Endothelial cell of umbilical vein (primary cell): ENCODE data around the gene CABCOCO1. TPM values are rescaled to one million over a fixed set of nuclear protein-coding genes. Genes with fewer than 3 reads are reported as not detected.

Source experiments
- BruUV-seq: library from RNA; stranded (reverse); fragments of 400-500 nt; replicated peaks from 2 replicates; lab custom pipeline; 2021; lab: Mats Ljungman, UMichigan
- CTCF ChIA-PET: fragments of 300-600, 350-600 bp; sonication (Branson Sonifier 250); formaldehyde crosslinking; loops from one replicate; lab custom pipeline; 2021; ENCODE audit warnings: antibody characterized with exemption, inconsistent platforms; lab: Charles Lee
- POLR2A ChIA-PET: fragments of 300-600, 350-600 bp; sonication (Branson Sonifier 250); formaldehyde crosslinking; loops from one replicate; lab custom pipeline; 2021; ENCODE audit warnings: antibody characterized with exemption, inconsistent platforms; lab: Charles Lee
- DNase-seq: peaks from one replicate; pipeline ENCODE4 v3.0.0-alpha.2; 2011; ENCODE audit warnings: low read depth, low spot score
- FAIRE-seq: peaks from 2 replicates; lab custom pipeline; 2011; peaks lifted over from hg19 to GRCh38; lab: Jason Lieb, UNC
- H2AFZ ChIP-seq: 2 replicates; pipeline ENCODE4 v1.6.0; 2012; ENCODE audit warnings: low read depth, low read length, control low read depth, inconsistent platforms
- H3K27ac ChIP-seq: 2 replicates; pipeline ENCODE4 v1.5.1; 2011; ENCODE audit warnings: low read depth, mild to moderate bottlenecking, control low read depth, low read length, moderate library complexity; ENCODE audit not compliant: insufficient read depth
- H3K27me3 ChIP-seq, 2 experiments: 2 replicates each; pipeline versions ENCODE4 v1.6.0 to v1.6.1; 2011; ENCODE audit warnings: low read length in 2 of 2, mixed read lengths in 1 of 2; ENCODE audit not compliant: control insufficient read depth in 2 of 2, insufficient read depth in 2 of 2
- H3K36me3 ChIP-seq, 2 experiments: 2 replicates in 1 of 2; 3 replicates in 1 of 2; pipeline ENCODE4 v1.5.1; 2011; ENCODE audit warnings: low read length in 2 of 2, mild to moderate bottlenecking in 1 of 2, moderate library complexity in 1 of 2; ENCODE audit not compliant: control insufficient read depth in 2 of 2, insufficient read depth in 2 of 2; ENCODE audit errors: extremely low read depth in 1 of 2
- H3K4me1 ChIP-seq: 3 replicates; pipeline ENCODE4 v1.5.1; 2011; ENCODE audit warnings: mild to moderate bottlenecking, low read length; ENCODE audit not compliant: control insufficient read depth, insufficient read depth; ENCODE audit errors: extremely low read depth
- H3K4me2 ChIP-seq: 2 replicates; pipeline ENCODE4 v1.6.1; 2011; ENCODE audit warnings: low read length, control low read depth, mixed read lengths; ENCODE audit not compliant: insufficient read depth
- H3K4me3 ChIP-seq, 3 experiments: fragments of 200-600 bp in 1 of 3; sonication (generic), shearing (Covaris generic) in 1 of 3; replicated peaks in 1 of 3; 2 replicates each; pipeline ENCODE4 v1.5.1; 2011 to 2016; ENCODE audit warnings: control low read depth in 3 of 3, low read length in 3 of 3, mild to moderate bottlenecking in 2 of 3, inconsistent platforms in 1 of 3, low read depth in 1 of 3, moderate library complexity in 1 of 3; ENCODE audit not compliant: insufficient read depth in 1 of 3
- H3K79me2 ChIP-seq: 2 replicates; pipeline ENCODE4 v1.6.0; 2012; ENCODE audit warnings: low read length, inconsistent platforms; ENCODE audit not compliant: control insufficient read depth, insufficient read depth
- H3K9ac ChIP-seq: replicated peaks from 2 replicates; pipeline ENCODE3; 2011; ENCODE audit warnings: low read length, control low read depth; ENCODE audit not compliant: insufficient read depth; ENCODE audit errors: extremely low read depth
- H3K9me1 ChIP-seq: replicated peaks from 3 replicates; pipeline ENCODE4 v1.6.0; 2011; ENCODE audit warnings: mild to moderate bottlenecking, low read length; ENCODE audit not compliant: control insufficient read depth, insufficient read depth; ENCODE audit errors: extremely low read depth
- H3K9me3 ChIP-seq: replicated peaks from 2 replicates; pipeline ENCODE4 v1.5.1; 2012; ENCODE audit warnings: low read length, inconsistent platforms; ENCODE audit not compliant: control insufficient read depth, insufficient read depth
- H4K20me1 ChIP-seq: replicated peaks from 2 replicates; pipeline ENCODE3; 2011; ENCODE audit warnings: mild to moderate bottlenecking, low read length; ENCODE audit not compliant: control insufficient read depth, insufficient read depth; ENCODE audit errors: extremely low read depth
- EZH2 ChIP-seq: IDR thresholded peaks from 2 replicates; pipeline ENCODE4 v1.6.1; 2012; ENCODE audit warnings: borderline replicate concordance, low read depth, mild to moderate bottlenecking, moderate library complexity, low read length, inconsistent platforms; ENCODE audit not compliant: severe bottlenecking
- FOS ChIP-seq: IDR thresholded peaks from 2 replicates; pipeline ENCODE4 v1.6.1; 2011; ENCODE audit warnings: mild to moderate bottlenecking, low read length, moderate library complexity, borderline replicate concordance; ENCODE audit not compliant: insufficient read depth
- GATA2 ChIP-seq: IDR thresholded peaks from 2 replicates; pipeline ENCODE4 v1.7.0; 2011; ENCODE audit warnings: low read depth, mild to moderate bottlenecking, moderate library complexity, mixed read lengths, low read length; ENCODE audit not compliant: insufficient read length, insufficient read depth
- JUN ChIP-seq: IDR thresholded peaks from 2 replicates; pipeline ENCODE4 v1.6.1; 2011; ENCODE audit warnings: borderline replicate concordance, low read depth; ENCODE audit not compliant: insufficient read length, insufficient read depth
- MYC ChIP-seq: IDR thresholded peaks from one replicate; pipeline ENCODE4 v1.6.1; 2011; ENCODE audit warnings: mild to moderate bottlenecking, low read depth, low read length
- POLR2A ChIP-seq: IDR thresholded peaks from 2 replicates; pipeline ENCODE4 v1.6.1; 2012; ENCODE audit warnings: low read depth, mild to moderate bottlenecking, control low read depth, low read length
- POLR2AphosphoS5 ChIP-seq: IDR thresholded peaks from 2 replicates; pipeline ENCODE4 v1.6.1; 2012; ENCODE audit warnings: low read depth, mild to moderate bottlenecking, control low read depth, low read length, moderate library complexity; ENCODE audit not compliant: insufficient read depth
- dilution Hi-C: fragments of 300-500 bp; cut with MboI; formaldehyde crosslinking; loops from one replicate; pipeline ENCODE4 v1.15.0; 2019; ENCODE audit warnings: low sequenced_read_pairs; ENCODE audit not compliant: extremely low pct_ligation_motif_present
- intact Hi-C: fragments of 100-400 bp; cut with micrococcal nuclease; formaldehyde crosslinking; loops from one replicate; pipeline ENCODE4 v1.10.0; 2022
- polyA plus RNA-seq, 4 experiments: library from polyadenylated mRNA; depleted of rRNA in 3 of 4; stranded (reverse) in 3 of 4; unstranded in 1 of 4; fragments of >200 nt; gene quantifications; 2 replicates each; pipeline versions ENCODE4 v1.2.1 to v1.2.3, GENCODE V29; 2011 to 2012; ENCODE audit warnings: missing spikeins in 1 of 4
- total RNA-seq: library from RNA; stranded (reverse); gene quantifications from 2 replicates; pipeline ENCODE4 v1.2.3, GENCODE V29; 2021
- TF ChIP-seq, protein P1 (sequence below): IDR thresholded peaks from 2 replicates; pipeline ENCODE4 v1.6.1; 2011; ENCODE audit not compliant: insufficient read depth, insufficient read length
- TF ChIP-seq, protein P2 (sequence below), 2 donors: IDR thresholded peaks; 1 replicate in 1 of 2; 2 replicates in 1 of 2; pipeline ENCODE4 v1.5.1; 2011; ENCODE audit warnings: low read length in 2 of 2, mild to moderate bottlenecking in 2 of 2, moderate library complexity in 2 of 2, control low read depth in 1 of 2, inconsistent platforms in 1 of 2, low read depth in 1 of 2; ENCODE audit not compliant: insufficient read depth in 1 of 2; ENCODE audit errors: extremely low read depth in 1 of 2

The CABCOCO1 gene
- total and polyA plus RNA-seq, 2 donors (not counting 3 experiments of a cell fraction or from before 2014, with no cell fraction given), result 0.06 to 1.3 TPM

DNA sequence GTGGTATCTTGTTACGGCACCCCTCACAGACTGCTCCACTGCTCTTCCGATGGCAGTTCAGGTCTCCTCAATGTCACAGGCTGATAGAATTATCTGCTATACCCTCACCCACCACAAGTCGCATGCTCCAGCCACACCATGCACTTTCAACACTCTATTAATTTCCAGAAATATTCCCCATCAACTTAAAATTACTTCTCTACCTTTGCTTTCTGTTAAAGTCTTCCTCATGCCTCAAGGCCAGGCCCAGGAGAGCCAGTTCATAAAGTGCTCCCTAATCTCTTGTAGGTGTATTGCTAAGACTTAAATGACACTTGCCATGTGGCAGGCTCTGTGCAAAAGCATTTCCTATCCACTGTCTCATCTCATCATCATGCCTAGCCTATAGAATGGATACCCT lies 132.8 kb downstream of the CABCOCO1 start:
- Histone ChIP-seq H2AFZ (no peak overlapping the region), H3K4me3 (no peak overlapping the region), H3K36me3 (no peaks in the 10 kb centered on the region), H3K9me3 (no peaks in the 10 kb centered on the region), H3K9me1 (no peaks in the 10 kb centered on the region), H3K9ac (no peak overlapping the region), H3K79me2 (no peaks in the 10 kb centered on the region), H3K4me2 (no peak overlapping the region), H3K27me3 (no peaks in the 10 kb centered on the region), H3K4me1 (peaks cover 21% of the 10 kb centered on the region), H4K20me1 (no peaks in the 10 kb centered on the region), H3K27ac (no peak overlapping the region)
- ChIA-PET POLR2A (no interaction called here), CTCF (no interaction called here)
- FAIRE-seq, result no peak
- DNase-seq, result no peak
- TF ChIP-seq, protein P1, sequence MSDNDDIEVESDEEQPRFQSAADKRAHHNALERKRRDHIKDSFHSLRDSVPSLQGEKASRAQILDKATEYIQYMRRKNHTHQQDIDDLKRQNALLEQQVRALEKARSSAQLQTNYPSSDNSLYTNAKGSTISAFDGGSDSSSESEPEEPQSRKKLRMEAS, result no peak
- TF ChIP-seq, protein P2, sequence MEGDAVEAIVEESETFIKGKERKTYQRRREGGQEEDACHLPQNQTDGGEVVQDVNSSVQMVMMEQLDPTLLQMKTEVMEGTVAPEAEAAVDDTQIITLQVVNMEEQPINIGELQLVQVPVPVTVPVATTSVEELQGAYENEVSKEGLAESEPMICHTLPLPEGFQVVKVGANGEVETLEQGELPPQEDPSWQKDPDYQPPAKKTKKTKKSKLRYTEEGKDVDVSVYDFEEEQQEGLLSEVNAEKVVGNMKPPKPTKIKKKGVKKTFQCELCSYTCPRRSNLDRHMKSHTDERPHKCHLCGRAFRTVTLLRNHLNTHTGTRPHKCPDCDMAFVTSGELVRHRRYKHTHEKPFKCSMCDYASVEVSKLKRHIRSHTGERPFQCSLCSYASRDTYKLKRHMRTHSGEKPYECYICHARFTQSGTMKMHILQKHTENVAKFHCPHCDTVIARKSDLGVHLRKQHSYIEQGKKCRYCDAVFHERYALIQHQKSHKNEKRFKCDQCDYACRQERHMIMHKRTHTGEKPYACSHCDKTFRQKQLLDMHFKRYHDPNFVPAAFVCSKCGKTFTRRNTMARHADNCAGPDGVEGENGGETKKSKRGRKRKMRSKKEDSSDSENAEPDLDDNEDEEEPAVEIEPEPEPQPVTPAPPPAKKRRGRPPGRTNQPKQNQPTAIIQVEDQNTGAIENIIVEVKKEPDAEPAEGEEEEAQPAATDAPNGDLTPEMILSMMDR (IDR thresholded peaks at IDR 0.05; ENCODE audit: extremely low read depth in 1 of 2, insufficient read depth in 1 of 2, low read depth in 1 of 2, low read length in 2 of 2), result no peak
- intact Hi-C loops (no loop called here), dilution Hi-C loops (no loop called here)
- no TSS peak for BruUV-seq

DNA sequence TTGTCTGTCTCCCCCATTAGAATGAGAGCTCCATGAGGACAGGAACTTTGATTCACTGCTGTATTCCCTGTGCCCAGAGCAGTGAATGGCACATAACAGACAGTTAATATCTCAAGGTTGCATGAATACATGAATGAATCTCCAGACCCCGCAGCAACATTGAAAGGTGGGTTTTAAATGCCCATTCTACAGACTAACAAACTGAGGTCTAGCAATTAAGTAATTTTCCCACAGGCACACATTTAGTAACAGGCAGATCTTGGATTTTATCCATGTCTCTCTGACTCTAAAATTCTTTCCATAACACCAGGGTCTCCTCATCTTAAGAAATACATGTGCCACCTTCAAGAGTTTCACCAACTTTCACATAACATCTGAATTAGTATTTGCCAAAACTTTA lies 134.1 kb downstream of the CABCOCO1 start:
- Histone ChIP-seq H3K9me3 (no peaks in the 10 kb centered on the region), H3K4me1 (peaks cover 21% of the 10 kb centered on the region), H3K4me3 (no peak overlapping the region), H3K36me3 (no peaks in the 10 kb centered on the region), H3K9ac (no peak overlapping the region), H3K4me2 (no peak overlapping the region), H4K20me1 (no peaks in the 10 kb centered on the region), H2AFZ (no peak overlapping the region), H3K9me1 (no peaks in the 10 kb centered on the region), H3K79me2 (no peaks in the 10 kb centered on the region), H3K27ac (no peak overlapping the region), H3K27me3 (no peaks in the 10 kb centered on the region)
- ChIA-PET POLR2A (no interaction called here), CTCF (interaction anchor here (0.7 kb wide), 1 partner anchor 46 kb away, joined by 3 read pairs; no protein-coding TSS in a partner anchor)
- BruUV-seq, result no TSS peak
- no peak for FAIRE-seq
- no peak for TF ChIP-seq GATA2
- TF ChIP-seq JUN, result no peak
- TF ChIP-seq, protein P2 (IDR thresholded peaks at IDR 0.05; ENCODE audit: extremely low read depth in 1 of 2, insufficient read depth in 1 of 2, low read depth in 1 of 2, low read length in 2 of 2), result no peak
- no peak for TF ChIP-seq POLR2AphosphoS5
- TF ChIP-seq, protein P1, result no peak
- TF ChIP-seq POLR2A, result no peak
- TF ChIP-seq FOS, result no peak
- TF ChIP-seq EZH2, result no peak
- no peak for TF ChIP-seq MYC
- dilution Hi-C loops, result no loop called here
- intact Hi-C loops, result no loop called here
- no peak for DNase-seq
